OCI-LY7 (cell line): ENCODE data around the gene BICC1. TPM values are rescaled to one million over a fixed set of nuclear protein-coding genes. Genes with fewer than 3 reads are reported as not detected.

ENCODE experiments used
- BruUV-seq: library from RNA; stranded (reverse); fragments of 400-500 nt; replicated peaks from 2 replicates; lab custom pipeline; 2021; lab: Mats Ljungman, UMichigan
- CTCF ChIA-PET: fragments of 300-600 bp; sonication (Branson Sonifier 250); formaldehyde crosslinking; loops from one replicate; lab custom pipeline; 2022; ENCODE audit warnings: antibody characterized with exemption; ENCODE audit not compliant: unreplicated experiment; lab: Charles Lee
- POLR2A ChIA-PET: fragments of 300-600 bp; sonication (Branson Sonifier 250); formaldehyde crosslinking; loops from one replicate; lab custom pipeline; 2022; ENCODE audit warnings: antibody characterized with exemption; lab: Charles Lee
- DNase-seq: peaks from one replicate; pipeline ENCODE4 v3.0.0-alpha.2; 2015; ENCODE audit warnings: low spot score
- H2AFZ ChIP-seq: fragments of 200-600 bp; sonication (generic), shearing (Covaris generic); 2 replicates; pipeline ENCODE4 v1.6.1; 2014; ENCODE audit warnings: mild to moderate bottlenecking, antibody characterized with exemption, low read length, moderate library complexity
- H3K27ac ChIP-seq: fragments of 200-600 bp; sonication (generic); 2 replicates; pipeline ENCODE4 v1.5.1; 2014; ENCODE audit warnings: mixed run types, low read depth, mild to moderate bottlenecking, moderate library complexity, low read length, inconsistent platforms; ENCODE audit not compliant: poor library complexity, severe bottlenecking
- H3K36me3 ChIP-seq: fragments of 200-600 bp; sonication (generic); 2 replicates; pipeline ENCODE4 v1.6.1; 2014; ENCODE audit warnings: mild to moderate bottlenecking, antibody characterized with exemption, low read length, moderate library complexity, mixed read lengths; ENCODE audit not compliant: insufficient read depth
- H3K4me1 ChIP-seq: fragments of 200-600 bp; sonication (generic); 2 replicates; pipeline ENCODE4 v1.5.1; 2014; ENCODE audit warnings: mild to moderate bottlenecking, low read length; ENCODE audit not compliant: insufficient read depth, poor library complexity, severe bottlenecking
- H3K4me2 ChIP-seq: fragments of 200-600 bp; sonication (generic); 2 replicates; pipeline ENCODE4 v1.6.1; 2014; ENCODE audit warnings: mild to moderate bottlenecking, low read length
- H3K4me3 ChIP-seq: fragments of 200-600 bp; sonication (generic); 2 replicates; pipeline ENCODE4 v1.5.1; 2014; ENCODE audit warnings: mild to moderate bottlenecking, low read depth, low read length; ENCODE audit not compliant: poor library complexity, severe bottlenecking
- H3K79me2 ChIP-seq: fragments of 200-600 bp; sonication (generic); 2 replicates; pipeline ENCODE4 v1.6.1; 2016; ENCODE audit warnings: low read depth, mild to moderate bottlenecking, low read length, moderate library complexity, mixed read lengths; ENCODE audit not compliant: insufficient read depth
- H3K9me2 ChIP-seq: fragments of 200-600 bp; sonication (generic); 2 replicates; pipeline ENCODE4 v1.6.1; 2016; ENCODE audit warnings: mild to moderate bottlenecking, low read length, mixed read lengths; ENCODE audit not compliant: insufficient read depth
- H3K9me3 ChIP-seq: fragments of 200-600 bp; sonication (generic); 2 replicates; pipeline ENCODE4 v1.6.1; 2014; ENCODE audit warnings: mild to moderate bottlenecking, mixed run types, low read length, mixed read lengths
- H4K20me1 ChIP-seq: fragments of 200-600 bp; sonication (generic); 2 replicates; pipeline ENCODE4 v1.6.1; 2014; ENCODE audit warnings: mild to moderate bottlenecking, antibody characterized with exemption, low read length, moderate library complexity, mixed read lengths; ENCODE audit not compliant: insufficient read depth
- CTCF ChIP-seq: fragments of 200-600 bp; sonication (generic); conservative IDR thresholded peaks from 2 replicates; pipeline ENCODE4 v1.5.1; 2014; ENCODE audit warnings: mild to moderate bottlenecking, antibody characterized with exemption, low read length, moderate library complexity, mixed read lengths
- EZH2phosphoT487 ChIP-seq: fragments of 200-600 bp; sonication (generic); IDR thresholded peaks from 2 replicates; pipeline ENCODE4 v1.6.1; 2018; ENCODE audit warnings: low read depth, borderline replicate concordance, mild to moderate bottlenecking, mixed run types, antibody characterized with exemption, low read length, moderate library complexity, mixed read lengths
- intact Hi-C: fragments of 100-400 bp; cut with micrococcal nuclease; formaldehyde crosslinking; loops from one replicate; pipeline ENCODE4 v1.10.0; 2022; ENCODE audit not compliant: unreplicated experiment
- total RNA-seq, 2 experiments: library from RNA; depleted of rRNA in 1 of 2; stranded (reverse); fragments of >200 nt in 1 of 2; shearing (Covaris generic) in 1 of 2; gene quantifications; 2 replicates each; pipeline ENCODE4 v1.2.3, GENCODE V29; 2014 to 2022

Gene BICC1
- total RNA-seq, 2 experiments from 2014 or later = not detected

GRCh38 chr10:58573144-58573543, 60.5 kb downstream of the BICC1 start:
- Histone ChIP-seq H3K4me2 (no peak overlapping the region), H3K27ac (no peak overlapping the region), H3K9me3 (no peaks in the 10 kb centered on the region), H3K4me1 (no peaks in the 10 kb centered on the region), H3K4me3 (no peak overlapping the region), H2AFZ (no peak overlapping the region), H3K79me2 (no peaks in the 10 kb centered on the region), H4K20me1 (no peaks in the 10 kb centered on the region), H3K9me2 (no peaks in the 10 kb centered on the region), H3K36me3 (no peaks in the 10 kb centered on the region)
- no peak for DNase-seq
- CTCF ChIA-PET = no interaction called here
- TF ChIP-seq EZH2phosphoT487 = no peak
- TF ChIP-seq CTCF = no peak
- POLR2A ChIA-PET = no interaction called here
- intact Hi-C loops = no loop called here
- BruUV-seq = no TSS peak

GRCh38 chr10:58574058-58574457, 61.4 kb downstream of the BICC1 start:
- POLR2A ChIA-PET = no interaction called here
- H2AFZ ChIP-seq = no peak overlapping the region
- CTCF ChIA-PET = no interaction called here

More at GRCh38 chr10:58574058-58574457, 61.4 kb downstream of the BICC1 start:
- H3K4me1 ChIP-seq = no peaks in the 10 kb centered on the region
- no peaks in the 10 kb centered on the region for H4K20me1 ChIP-seq
- no peak overlapping the region for H3K4me3 ChIP-seq
- no peaks in the 10 kb centered on the region for H3K36me3 ChIP-seq
- no peaks in the 10 kb centered on the region for H3K79me2 ChIP-seq
- DNase-seq = no peak
- TF ChIP-seq EZH2phosphoT487 (no peak), CTCF (no peak)
- no peak overlapping the region for H3K27ac ChIP-seq
- H3K9me2 ChIP-seq = no peaks in the 10 kb centered on the region
- no peaks in the 10 kb centered on the region for H3K9me3 ChIP-seq
- H3K4me2 ChIP-seq = no peak overlapping the region
- intact Hi-C loops = no loop called here
- no TSS peak for BruUV-seq
